IMR-90 (cell line): ENCODE data around the gene PBRM1. TPM values are rescaled to one million over a fixed set of nuclear protein-coding genes. Genes with fewer than 3 reads are reported as not detected.

Experiments
- ATAC-seq: fragments of 200-7000 bp; cut with Tn5 transposase; 2 replicates; pipeline ENCODE4 v1.9.1; 2020; ENCODE audit warnings: low read depth, mild to moderate bottlenecking, moderate library complexity
- BruUV-seq: library from RNA; stranded (reverse); fragments of 400-500 nt; replicated peaks from 2 replicates; lab custom pipeline; 2021; lab: Mats Ljungman, UMichigan
- CTCF ChIA-PET: fragments of 300-600 bp; formaldehyde crosslinking; extraction: SDS; loops from one replicate; lab custom pipeline; 2021; ENCODE audit warnings: antibody characterized with exemption; lab: Yijun Ruan, JAX
- POLR2A ChIA-PET: fragments of 300-600 bp; sonication (Branson Sonifier 250); formaldehyde crosslinking; loops from one replicate; lab custom pipeline; 2022; ENCODE audit warnings: antibody characterized with exemption; ENCODE audit not compliant: unreplicated experiment; lab: Charles Lee
- DNase-seq: peaks from one replicate; pipeline ENCODE4 v3.0.0; 2013
- H2AFZ ChIP-seq: replicated peaks from 2 replicates; pipeline ENCODE3; 2013; ENCODE audit warnings: low read length, mild to moderate bottlenecking; ENCODE audit not compliant: poor library complexity
- H2AK5ac ChIP-seq: 2 replicates; pipeline ENCODE4 v1.6.1; 2013; ENCODE audit warnings: low read depth, low read length, inconsistent platforms
- H2AK9ac ChIP-seq: replicated peaks from 2 replicates; pipeline ENCODE3; 2013; ENCODE audit warnings: mild to moderate bottlenecking, low read depth, low read length, moderate library complexity; ENCODE audit not compliant: poor library complexity
- H2BK120ac ChIP-seq: 2 replicates; pipeline ENCODE4 v1.6.1; 2013; ENCODE audit warnings: low read depth, low read length, inconsistent platforms
- H2BK15ac ChIP-seq: 3 replicates; pipeline ENCODE4 v1.6.1; 2013; ENCODE audit warnings: low read depth, low read length, inconsistent platforms
- H2BK20ac ChIP-seq: 2 replicates; pipeline ENCODE4 v1.6.1; 2013; ENCODE audit warnings: low read depth, mild to moderate bottlenecking, inconsistent platforms, low read length, moderate library complexity
- H2BK5ac ChIP-seq: 2 replicates; pipeline ENCODE4 v1.6.1; 2013; ENCODE audit warnings: mild to moderate bottlenecking, low read depth, low read length, inconsistent platforms; ENCODE audit not compliant: poor library complexity, severe bottlenecking
- H3K14ac ChIP-seq: replicated peaks from 2 replicates; pipeline ENCODE4 v1.6.1; 2013; ENCODE audit warnings: low read depth, low read length, inconsistent platforms
- H3K18ac ChIP-seq: 2 replicates; pipeline ENCODE4 v1.6.1; 2013; ENCODE audit warnings: low read depth, low read length, control low read depth
- H3K23ac ChIP-seq: 2 replicates; pipeline ENCODE4 v1.6.1; 2013; ENCODE audit warnings: low read depth, low read length, inconsistent platforms
- H3K27ac ChIP-seq: 2 replicates; pipeline ENCODE4 v1.5.1; 2013; ENCODE audit warnings: mild to moderate bottlenecking, control low read depth, low read length; ENCODE audit not compliant: insufficient read depth
- H3K27me3 ChIP-seq: 2 replicates; pipeline ENCODE4 v1.6.1; 2013; ENCODE audit warnings: low read length; ENCODE audit not compliant: control insufficient read depth, insufficient read depth
- H3K36me3 ChIP-seq: 2 replicates; pipeline ENCODE4 v1.6.1; 2013; ENCODE audit warnings: low read length, mixed read lengths; ENCODE audit not compliant: control insufficient read depth, insufficient read depth
- H3K4ac ChIP-seq: 2 replicates; pipeline ENCODE4 v1.6.1; 2013; ENCODE audit warnings: low read depth, low read length, inconsistent platforms
- H3K4me1 ChIP-seq: 2 replicates; pipeline ENCODE4 v1.6.1; 2013; ENCODE audit warnings: low read length, mixed read lengths; ENCODE audit not compliant: control insufficient read depth, insufficient read depth
- H3K4me2 ChIP-seq: 2 replicates; pipeline ENCODE4 v1.6.1; 2013; ENCODE audit warnings: low read depth, mild to moderate bottlenecking, control low read depth, low read length, moderate library complexity
- H3K4me3 ChIP-seq: 2 replicates; pipeline ENCODE4 v1.5.1; 2013; ENCODE audit warnings: low read depth, mild to moderate bottlenecking, control low read depth, low read length, moderate library complexity; ENCODE audit not compliant: insufficient read depth
- H3K56ac ChIP-seq: 2 replicates; pipeline ENCODE4 v1.6.1; 2013; ENCODE audit warnings: low read length, inconsistent platforms; ENCODE audit not compliant: insufficient read depth; ENCODE audit errors: extremely low read depth
- H3K79me1 ChIP-seq, 2 experiments: 2 replicates each; pipeline ENCODE4 v1.6.1; 2013; ENCODE audit warnings: low read length in 2 of 2, inconsistent platforms in 1 of 2, low read depth in 1 of 2
- H3K9ac ChIP-seq: 2 replicates; pipeline ENCODE4 v1.6.1; 2013; ENCODE audit warnings: low read depth, low read length, control low read depth
- H3K9me1 ChIP-seq: 2 replicates; pipeline ENCODE4 v1.6.1; 2013; ENCODE audit warnings: low read length, inconsistent platforms; ENCODE audit not compliant: insufficient read depth
- H3K9me3 ChIP-seq: 2 replicates; pipeline ENCODE4 v1.6.1; 2013; ENCODE audit warnings: low read length; ENCODE audit not compliant: control insufficient read depth, insufficient read depth
- H4K20me1 ChIP-seq: 2 replicates; pipeline ENCODE4 v1.6.1; 2013; ENCODE audit warnings: low read length, inconsistent platforms; ENCODE audit not compliant: insufficient read depth
- H4K5ac ChIP-seq: 2 replicates; pipeline ENCODE4 v1.6.1; 2013; ENCODE audit warnings: mild to moderate bottlenecking, low read depth, low read length, control low read depth
- H4K8ac ChIP-seq, 2 experiments: 2 replicates each; pipeline ENCODE4 v1.6.1; 2013; ENCODE audit warnings: low read depth in 2 of 2, low read length in 2 of 2, control low read depth in 1 of 2, inconsistent platforms in 1 of 2
- H4K91ac ChIP-seq: 2 replicates; pipeline ENCODE4 v1.6.1; 2013; ENCODE audit warnings: low read depth, low read length, inconsistent platforms; ENCODE audit not compliant: insufficient read depth
- BHLHE40 ChIP-seq: fragments of 150-350 bp; IDR thresholded peaks from 2 replicates; pipeline ENCODE4 v1.6.1; 2016; ENCODE audit warnings: mild to moderate bottlenecking, low read depth, low read length
- CEBPB ChIP-seq: IDR thresholded peaks from 2 replicates; pipeline ENCODE4 v1.6.1; 2012; ENCODE audit warnings: low read depth, low read length, improper control_type of control experiment
- CHD1 ChIP-seq: IDR thresholded peaks from 2 replicates; pipeline ENCODE4 v1.6.1; 2012; ENCODE audit warnings: low read depth, low read length, improper control_type of control experiment
- FOS ChIP-seq: fragments of 150-350 bp; IDR thresholded peaks from 2 replicates; pipeline ENCODE4 v1.6.1; 2016; ENCODE audit warnings: low read depth, low read length
- MAFK ChIP-seq: IDR thresholded peaks from 2 replicates; pipeline ENCODE4 v1.6.1; 2012; ENCODE audit warnings: low read depth, low read length, improper control_type of control experiment
- MAZ ChIP-seq: IDR thresholded peaks from 2 replicates; pipeline ENCODE4 v1.6.1; 2012; ENCODE audit warnings: low read depth, mild to moderate bottlenecking, low read length, improper control_type of control experiment, moderate library complexity, borderline replicate concordance
- MXI1 ChIP-seq: IDR thresholded peaks from 2 replicates; pipeline ENCODE4 v1.6.1; 2012; ENCODE audit warnings: low read depth, mild to moderate bottlenecking, low read length, moderate library complexity, borderline replicate concordance
- NFE2L2 ChIP-seq: fragments of 150-350 bp; IDR thresholded peaks from 2 replicates; pipeline ENCODE4 v1.6.1; 2016; ENCODE audit warnings: low read depth, mild to moderate bottlenecking, low read length
- POLR2A ChIP-seq: IDR thresholded peaks from 2 replicates; pipeline ENCODE4 v1.6.1; 2012; ENCODE audit warnings: mild to moderate bottlenecking, low read depth, low read length
- RAD21 ChIP-seq: IDR thresholded peaks from 2 replicates; pipeline ENCODE4 v1.6.1; 2012; ENCODE audit warnings: low read length, improper control_type of control experiment
- RCOR1 ChIP-seq: IDR thresholded peaks from 2 replicates; pipeline ENCODE4 v1.6.1; 2012; ENCODE audit warnings: mild to moderate bottlenecking, low read length, improper control_type of control experiment; ENCODE audit not compliant: insufficient replicate concordance
- RFX5 ChIP-seq: IDR thresholded peaks from 2 replicates; pipeline ENCODE4 v1.8.0; 2012; ENCODE audit warnings: low read depth, mild to moderate bottlenecking, low read length, moderate library complexity
- SMC3 ChIP-seq: fragments of 150-350 bp; IDR thresholded peaks from 2 replicates; pipeline ENCODE4 v1.6.1; 2016; ENCODE audit warnings: low read depth, mild to moderate bottlenecking, antibody characterized with exemption, low read length, moderate library complexity
- USF2 ChIP-seq: fragments of 150-350 bp; IDR thresholded peaks from 2 replicates; pipeline ENCODE4 v1.6.1; 2017; ENCODE audit warnings: mild to moderate bottlenecking, antibody characterized with exemption, low read length, low read depth
- WGBS, 2 experiments: methylation state at CpG; one replicate each; pipeline versions ENCODE4 v1.1.5 to v1.1.7; 2013; ENCODE audit warnings: missing lambda C conversion rate in 2 of 2; ENCODE audit not compliant: insufficient read length in 1 of 2; ENCODE audit errors: extremely low coverage in 2 of 2; 5-methylcytosine and 5-hydroxymethylcytosine counted together
- dilution Hi-C: fragments of 300-500 bp; cut with HindIII; formaldehyde crosslinking; loops from one replicate; pipeline ENCODE4 v1.14.3; 2018; ENCODE audit warnings: low sequenced_read_pairs; ENCODE audit not compliant: unreplicated experiment
- in situ Hi-C: fragments of 300-500 bp; cut with MboI; formaldehyde crosslinking; loops from 3 replicates; pipeline ENCODE4 v1.14.3; 2019; ENCODE audit warnings: low sequenced_read_pairs, inconsistent platforms, mixed read lengths
- intact Hi-C: fragments of 100-400 bp; cut with micrococcal nuclease; formaldehyde crosslinking; loops from 2 replicates; pipeline ENCODE4 v1.10.0; 2022
- polyA plus RNA-seq, 3 experiments: library from polyadenylated mRNA; depleted of rRNA; stranded (reverse); fragments of >200 nt; gene quantifications; 2 replicates each; pipeline ENCODE4 v1.2.3, GENCODE V29; 2012; ENCODE audit warnings: low replicate concordance in 1 of 3
- total RNA-seq: library from RNA; depleted of rRNA; stranded (reverse); fragments of >200 nt; gene quantifications from 2 replicates; pipeline ENCODE4 v1.2.3, GENCODE V29; 2012
- TF ChIP-seq, protein P1 (sequence below): fragments of 150-350 bp; IDR thresholded peaks from 2 replicates; pipeline ENCODE4 v1.6.1; 2016; ENCODE audit warnings: low read depth, mild to moderate bottlenecking, low read length, moderate library complexity, borderline replicate concordance
- TF ChIP-seq, protein P2 (sequence below): conservative IDR thresholded peaks from 2 replicates; pipeline ENCODE4 v1.5.1; 2012; ENCODE audit warnings: mild to moderate bottlenecking, low read depth, low read length, improper control_type of control experiment

PBRM1 gene
- total and polyA plus RNA-seq, 2 of the 4 experiments (the other 2 are of a cell fraction) = 16.5 to 72.6 TPM

DNA sequence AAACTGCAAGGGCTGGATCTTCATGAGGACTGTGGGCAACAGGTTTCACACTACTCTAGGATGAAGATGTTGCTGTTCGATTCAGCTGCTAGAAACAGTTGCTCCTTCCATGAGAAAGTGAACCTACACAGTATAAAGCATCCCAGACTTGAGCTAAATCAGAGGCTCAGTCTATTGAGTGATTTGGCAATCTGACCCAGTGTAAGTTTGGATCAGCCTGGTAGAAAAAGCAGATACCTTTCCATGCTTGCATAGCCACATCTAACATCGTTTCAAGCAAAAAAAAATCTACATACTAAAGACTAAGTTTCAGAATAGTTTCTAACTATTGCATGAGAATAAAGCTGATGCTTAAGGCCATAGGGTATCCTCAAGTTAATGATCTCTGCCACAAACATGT is 144.7 kb downstream of the PBRM1 start:
- H4K5ac ChIP-seq = no peak overlapping the region
- H2BK120ac ChIP-seq = no peak overlapping the region
- POLR2A ChIA-PET = no interaction called here
- peaks cover 26% of the 10 kb centered on the region for H4K20me1 ChIP-seq
- H2BK5ac ChIP-seq = no peak overlapping the region
- peaks cover 13% of the 10 kb centered on the region for H3K36me3 ChIP-seq
- intact Hi-C loops (no loop called here), dilution Hi-C loops (no loop called here), in situ Hi-C loops (no loop called here)
- CTCF ChIA-PET = no interaction called here
- peaks cover 9% of the 10 kb centered on the region for H3K4me1 ChIP-seq
- H2AK5ac ChIP-seq = no peak overlapping the region
- no CpG with 5 or more reads among the region's 2 CpGs for WGBS, 2 experiments
- H2BK15ac ChIP-seq = no peak overlapping the region
- ATAC-seq (no peak), DNase-seq (no peak)
- H3K9me3 ChIP-seq = no peaks in the 10 kb centered on the region
- peaks cover 31 to 66% of the 10 kb centered on the region in 2 experiments for H3K79me1 ChIP-seq
- H2BK20ac ChIP-seq = no peak overlapping the region
- H3K4ac ChIP-seq = no peak overlapping the region
- H3K27me3 ChIP-seq = no peaks in the 10 kb centered on the region
- H4K91ac ChIP-seq = no peak overlapping the region
- H3K4me2 ChIP-seq = no peak overlapping the region
- no TSS peak for BruUV-seq
- TF ChIP-seq POLR2A (no peak), BHLHE40 (no peak), MAZ (no peak), RCOR1 (no peak), USF2 (no peak), MXI1 (no peak), SMC3 (no peak), CEBPB (no peak), NFE2L2 (no peak), RFX5 (no peak), CHD1 (no peak), RAD21 (no peak), FOS (no peak), MAFK (no peak)
- TF ChIP-seq, protein P1, sequence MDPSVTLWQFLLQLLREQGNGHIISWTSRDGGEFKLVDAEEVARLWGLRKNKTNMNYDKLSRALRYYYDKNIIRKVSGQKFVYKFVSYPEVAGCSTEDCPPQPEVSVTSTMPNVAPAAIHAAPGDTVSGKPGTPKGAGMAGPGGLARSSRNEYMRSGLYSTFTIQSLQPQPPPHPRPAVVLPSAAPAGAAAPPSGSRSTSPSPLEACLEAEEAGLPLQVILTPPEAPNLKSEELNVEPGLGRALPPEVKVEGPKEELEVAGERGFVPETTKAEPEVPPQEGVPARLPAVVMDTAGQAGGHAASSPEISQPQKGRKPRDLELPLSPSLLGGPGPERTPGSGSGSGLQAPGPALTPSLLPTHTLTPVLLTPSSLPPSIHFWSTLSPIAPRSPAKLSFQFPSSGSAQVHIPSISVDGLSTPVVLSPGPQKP = no peak
- TF ChIP-seq, protein P2, sequence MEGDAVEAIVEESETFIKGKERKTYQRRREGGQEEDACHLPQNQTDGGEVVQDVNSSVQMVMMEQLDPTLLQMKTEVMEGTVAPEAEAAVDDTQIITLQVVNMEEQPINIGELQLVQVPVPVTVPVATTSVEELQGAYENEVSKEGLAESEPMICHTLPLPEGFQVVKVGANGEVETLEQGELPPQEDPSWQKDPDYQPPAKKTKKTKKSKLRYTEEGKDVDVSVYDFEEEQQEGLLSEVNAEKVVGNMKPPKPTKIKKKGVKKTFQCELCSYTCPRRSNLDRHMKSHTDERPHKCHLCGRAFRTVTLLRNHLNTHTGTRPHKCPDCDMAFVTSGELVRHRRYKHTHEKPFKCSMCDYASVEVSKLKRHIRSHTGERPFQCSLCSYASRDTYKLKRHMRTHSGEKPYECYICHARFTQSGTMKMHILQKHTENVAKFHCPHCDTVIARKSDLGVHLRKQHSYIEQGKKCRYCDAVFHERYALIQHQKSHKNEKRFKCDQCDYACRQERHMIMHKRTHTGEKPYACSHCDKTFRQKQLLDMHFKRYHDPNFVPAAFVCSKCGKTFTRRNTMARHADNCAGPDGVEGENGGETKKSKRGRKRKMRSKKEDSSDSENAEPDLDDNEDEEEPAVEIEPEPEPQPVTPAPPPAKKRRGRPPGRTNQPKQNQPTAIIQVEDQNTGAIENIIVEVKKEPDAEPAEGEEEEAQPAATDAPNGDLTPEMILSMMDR = no peak
- no peak overlapping the region for H4K8ac ChIP-seq
- no peak overlapping the region for H3K27ac ChIP-seq
- no peak overlapping the region for H3K18ac ChIP-seq
- no peak overlapping the region for H3K23ac ChIP-seq
- H3K56ac ChIP-seq = no peak overlapping the region
- H2AFZ ChIP-seq = no peak overlapping the region
- no peak overlapping the region for H3K9ac ChIP-seq
- H3K9me1 ChIP-seq = peaks cover 19% of the 10 kb centered on the region
- no peak overlapping the region for H2AK9ac ChIP-seq
- H3K14ac ChIP-seq = no peak overlapping the region
- H3K4me3 ChIP-seq = no peak overlapping the region
